Brain pericyte (primary cell): ENCODE results near the gene ANKFY1.
"Not testable (repeated sequence)": the region's sequence is repeated elsewhere in the genome, so short reads cannot be mapped to it uniquely, and the experiment has no call there.

Experiments
- DNase-seq: peaks from one replicate; pipeline ENCODE4 v3.0.0-alpha.2; 2012; ENCODE audit warnings: low read depth, low spot score

Gene ANKFY1

DNA sequence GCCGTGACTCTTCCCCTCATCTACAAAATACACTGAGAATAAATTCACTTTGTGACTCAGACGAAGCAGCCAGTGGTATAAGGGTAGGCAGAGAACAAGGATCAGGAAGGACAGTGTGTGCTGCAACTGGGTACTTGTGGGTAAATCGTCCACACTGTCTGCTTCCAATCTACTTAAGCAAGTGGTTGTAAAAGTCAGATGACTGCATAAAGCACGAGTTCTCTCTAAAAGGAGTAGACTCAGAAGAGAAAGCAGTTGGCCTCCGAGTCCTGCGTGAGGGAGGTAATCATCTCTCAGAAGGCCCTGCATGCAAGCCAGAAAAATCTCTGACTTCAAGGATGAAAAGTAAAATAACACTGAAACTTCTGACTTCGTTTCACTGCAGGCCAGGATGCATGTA is 43.1 kb downstream of the ANKFY1 start:
- DNase-seq = no peak

DNA sequence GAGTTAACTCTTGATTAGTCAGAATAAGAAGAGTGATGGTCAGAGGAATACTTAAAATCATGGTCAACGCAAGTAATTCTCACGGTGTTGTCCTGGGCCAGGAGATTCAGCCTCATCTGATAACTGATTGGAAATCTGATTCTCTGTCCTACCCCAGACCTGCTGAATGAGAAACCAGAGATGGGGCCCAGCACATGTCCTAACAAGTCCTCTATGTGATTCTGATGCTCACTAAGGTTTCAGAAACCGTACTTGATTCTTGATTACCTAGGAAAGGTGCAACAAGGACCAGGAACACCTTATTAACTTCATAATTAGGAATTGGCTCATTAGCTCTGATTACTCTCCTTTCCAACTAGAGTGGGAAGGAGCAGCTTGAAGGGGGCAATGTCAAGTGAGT is 44.5 kb downstream of the ANKFY1 start:
- DNase-seq = no peak

DNA sequence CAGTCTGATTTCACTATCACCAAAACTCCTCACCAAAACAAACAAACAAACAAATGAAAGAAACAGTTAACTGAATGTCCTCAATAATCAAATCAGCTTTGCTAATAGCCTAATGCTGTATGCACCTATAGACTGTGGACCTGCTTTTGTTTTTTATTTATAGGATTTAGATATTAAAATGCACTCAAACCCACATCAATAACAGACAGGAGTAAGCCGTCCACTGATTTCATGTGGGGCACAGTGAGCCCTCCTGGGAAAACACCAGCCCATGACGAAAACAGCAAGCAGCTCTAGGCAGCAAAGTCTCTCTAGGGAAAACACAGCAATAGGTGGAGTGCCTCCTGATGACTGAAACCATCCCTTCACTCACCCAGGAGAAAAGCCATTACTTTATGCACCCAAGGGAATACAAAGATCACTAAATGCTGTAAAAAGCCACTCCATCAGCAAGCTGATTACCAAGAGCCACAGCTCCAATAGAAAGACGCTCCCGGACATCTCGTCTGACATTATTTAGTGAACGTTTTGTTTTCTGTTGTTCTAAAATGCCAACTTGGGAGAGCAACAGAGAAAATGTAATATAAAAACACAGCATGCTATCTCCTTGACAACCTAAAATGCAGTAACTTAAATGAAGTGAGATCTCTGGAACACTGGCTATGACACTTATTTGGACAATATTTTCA is 47.8 kb downstream of the ANKFY1 start:
- DNase-seq = no peak

DNA sequence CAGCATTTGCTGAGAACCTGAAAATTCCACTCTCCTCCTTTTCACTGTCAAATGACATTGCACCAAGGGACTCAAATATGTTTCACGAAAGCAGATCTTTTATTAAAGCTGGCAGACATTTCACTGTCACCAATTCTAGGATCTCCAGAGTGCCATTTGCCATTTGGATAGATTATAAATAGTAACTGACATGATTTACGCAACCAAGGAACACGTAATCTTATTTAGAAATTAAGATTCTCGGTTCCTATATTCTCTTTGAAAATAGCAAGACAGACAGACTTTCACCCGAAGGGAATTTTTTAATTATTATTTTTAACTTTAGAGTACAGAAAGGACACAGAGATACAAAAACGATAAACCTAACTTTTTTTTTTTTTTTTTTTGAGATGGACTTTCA is 49.6 kb downstream of the ANKFY1 start:
- no peak for DNase-seq

DNA sequence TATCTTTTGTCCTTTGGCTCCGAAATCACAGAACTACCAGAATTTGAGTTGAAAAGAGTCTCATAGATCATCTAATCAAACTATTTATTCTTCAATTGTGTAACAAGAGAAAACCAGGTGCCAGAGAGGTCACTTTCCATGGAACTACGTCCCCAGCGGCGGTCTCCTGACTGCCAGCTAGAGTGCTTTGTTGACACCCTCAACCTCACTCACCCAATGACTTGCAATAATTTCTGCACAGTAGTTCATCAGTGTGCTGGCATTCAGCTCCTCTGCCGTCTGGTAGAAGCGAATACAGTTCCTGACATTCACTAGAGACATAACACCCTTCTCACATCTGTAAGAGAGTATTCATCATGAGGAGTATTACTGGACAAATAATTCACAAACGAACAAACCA is 54.2 kb downstream of the ANKFY1 start:
- DNase-seq = no peak

DNA sequence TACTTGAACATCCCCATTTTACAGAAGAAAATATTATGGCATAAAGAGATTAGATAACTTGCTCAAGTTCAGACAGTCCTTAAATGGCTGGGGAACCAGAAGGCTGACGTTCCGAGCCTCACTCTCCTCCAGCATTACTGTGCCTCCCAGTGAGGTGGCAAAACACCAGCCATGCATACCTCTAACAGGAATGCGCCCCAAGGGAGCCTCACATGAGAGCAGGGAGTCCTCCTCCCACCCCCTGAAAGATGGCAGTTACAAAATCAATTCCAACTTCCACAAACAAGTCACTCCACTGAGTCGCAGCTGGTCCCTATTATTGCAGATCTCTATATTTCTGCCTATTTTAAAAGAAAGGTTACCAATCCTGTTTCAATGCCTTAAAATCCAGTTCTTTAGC is 55.5 kb downstream of the ANKFY1 start:
- no peak for DNase-seq

DNA sequence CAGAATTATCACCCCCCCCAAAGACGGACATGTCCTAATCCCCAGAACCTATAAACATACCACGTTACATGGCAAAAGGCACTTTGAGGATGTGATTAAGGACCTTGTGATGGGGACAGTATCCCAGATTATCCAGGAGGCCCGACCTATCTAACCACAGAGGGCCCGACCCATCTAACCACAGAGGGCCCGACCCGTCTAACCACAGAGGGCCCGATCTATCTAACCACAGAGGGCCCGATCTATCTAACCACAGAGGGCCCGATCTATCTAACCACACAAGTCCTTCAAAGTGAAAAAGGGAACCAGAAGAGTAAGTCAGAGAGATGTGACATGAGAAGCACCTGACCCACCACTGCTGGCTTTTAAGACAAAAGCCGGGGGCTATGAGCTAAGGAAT is 56.8 kb downstream of the ANKFY1 start:
- no peak for DNase-seq

DNA sequence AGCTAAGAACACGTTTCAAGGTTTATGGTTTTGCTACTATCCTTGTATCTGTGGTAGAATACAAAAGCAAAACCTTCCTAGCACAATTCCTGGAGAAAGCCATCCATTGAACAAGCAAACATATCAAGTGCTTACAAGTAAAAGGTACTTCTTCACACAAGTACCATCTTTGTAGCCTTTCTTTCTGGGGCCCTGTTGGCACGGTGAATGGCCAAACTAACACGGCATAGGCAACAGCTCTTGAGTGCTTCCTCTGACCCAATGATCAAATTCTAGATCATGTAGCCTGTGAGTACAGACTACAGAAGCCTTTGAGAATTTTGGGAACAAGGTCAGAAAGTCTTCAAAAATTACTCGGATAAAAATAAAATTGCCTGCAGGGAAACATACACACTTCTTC is 57.9 kb downstream of the ANKFY1 start:
- no peak for DNase-seq

DNA sequence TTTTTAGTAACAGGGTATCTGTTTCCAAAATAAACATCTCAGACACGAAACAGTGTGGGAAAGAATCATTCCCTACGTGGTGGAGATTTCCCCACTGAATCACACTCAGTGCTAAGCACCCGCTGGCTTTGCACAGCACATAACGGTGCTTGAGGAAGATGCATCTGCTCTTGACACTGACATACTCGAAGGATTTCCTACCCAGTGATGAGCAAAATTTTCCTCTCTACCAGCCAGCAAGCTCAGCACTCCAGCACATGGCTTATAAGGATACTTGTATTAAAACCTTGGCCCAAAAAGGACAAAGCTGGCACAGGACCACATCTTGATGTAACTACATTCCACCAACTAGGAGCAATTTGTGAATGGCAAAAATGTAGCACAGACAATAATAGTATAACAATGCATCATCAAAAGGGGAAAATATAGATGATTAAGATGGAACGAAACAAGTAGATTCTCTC is 59.0 kb downstream of the ANKFY1 start:
- DNase-seq = peak; percentile 85

DNA sequence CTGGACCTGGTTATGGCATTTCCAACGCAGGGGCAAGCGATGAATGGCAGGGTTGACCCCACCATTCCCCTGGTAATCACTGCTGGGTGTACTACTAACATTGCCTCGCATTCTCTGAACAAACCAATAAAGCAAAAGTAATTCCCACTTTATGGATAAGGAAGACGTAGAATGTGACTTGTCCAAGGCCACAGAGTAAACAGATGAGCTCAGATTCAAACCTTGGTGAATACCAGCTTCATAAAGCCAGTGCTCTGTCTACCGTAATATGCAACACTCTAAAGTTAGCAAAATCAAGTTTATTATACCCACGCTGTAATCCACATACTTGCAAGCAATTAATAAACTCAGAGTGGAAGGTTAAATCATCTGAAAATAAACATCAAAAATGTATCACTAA is 59.6 kb downstream of the ANKFY1 start:
- DNase-seq = no peak

DNA sequence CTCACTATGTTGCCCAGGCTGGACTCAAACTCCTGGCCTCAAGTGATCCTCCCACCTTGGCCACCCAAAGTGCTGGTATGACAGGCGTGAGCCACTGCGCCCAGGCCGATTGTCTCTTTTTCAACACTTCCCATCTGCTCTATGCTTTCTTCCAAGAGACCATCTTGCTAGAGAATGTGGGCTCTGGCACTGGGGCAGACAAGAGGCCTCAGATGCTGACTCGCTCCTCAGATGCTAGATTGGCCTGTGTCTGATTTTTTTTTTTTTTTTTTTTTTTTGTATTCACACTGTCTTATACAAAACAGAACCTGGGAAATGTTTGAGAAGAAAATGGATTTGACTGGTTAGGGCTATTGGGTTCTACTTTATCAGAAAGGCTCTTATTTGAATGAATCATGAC is 62.6 kb downstream of the ANKFY1 start:
- no peak for DNase-seq

DNA sequence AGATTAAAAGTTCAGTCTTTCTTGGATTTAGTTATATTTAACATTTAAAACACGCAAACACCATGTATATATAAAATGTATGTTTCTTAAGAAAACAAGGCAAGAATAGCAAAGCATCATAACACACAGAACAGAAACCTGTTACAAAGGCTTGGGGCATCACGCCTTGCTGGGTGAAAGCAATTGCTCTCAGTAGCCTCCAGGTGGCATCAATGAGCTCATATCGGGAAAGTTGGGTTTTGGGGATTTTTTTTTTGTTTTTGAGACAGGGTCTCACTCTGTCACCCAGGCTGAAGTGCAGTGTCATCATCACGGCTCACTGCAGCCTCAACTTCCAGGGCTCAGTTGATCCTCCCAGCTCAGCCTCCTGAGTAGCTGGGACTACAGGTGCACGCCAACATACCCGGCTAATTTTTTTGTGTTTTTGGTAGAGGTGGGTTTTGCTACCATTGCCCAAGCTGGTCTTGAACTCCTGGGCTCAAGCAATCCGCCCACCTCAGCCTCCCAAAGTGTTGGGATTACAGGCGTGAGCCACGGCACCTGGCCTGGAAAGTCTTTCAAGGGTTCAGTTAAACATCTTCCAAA is 63.9 kb downstream of the ANKFY1 start:
- DNase-seq = no peak

DNA sequence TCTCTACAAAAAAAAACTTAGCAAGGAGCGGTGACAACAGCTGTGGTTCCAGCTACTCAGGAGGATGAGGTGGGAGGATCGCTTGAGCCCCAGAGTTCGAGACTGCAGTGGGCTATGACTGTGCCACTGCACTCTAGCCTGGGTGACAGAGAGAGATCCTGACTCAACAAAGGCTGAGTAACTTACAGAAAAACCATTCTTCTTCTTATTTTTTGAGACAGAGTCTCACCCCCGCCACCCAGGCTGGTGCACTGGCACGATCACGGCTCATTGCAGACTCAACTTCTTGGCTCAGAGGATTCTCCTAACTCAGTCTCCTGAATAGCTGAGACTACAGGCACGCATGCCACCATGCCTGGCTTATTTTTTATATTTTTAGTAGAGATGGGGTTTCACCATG is 64.8 kb downstream of the ANKFY1 start:
- DNase-seq = no peak

DNA sequence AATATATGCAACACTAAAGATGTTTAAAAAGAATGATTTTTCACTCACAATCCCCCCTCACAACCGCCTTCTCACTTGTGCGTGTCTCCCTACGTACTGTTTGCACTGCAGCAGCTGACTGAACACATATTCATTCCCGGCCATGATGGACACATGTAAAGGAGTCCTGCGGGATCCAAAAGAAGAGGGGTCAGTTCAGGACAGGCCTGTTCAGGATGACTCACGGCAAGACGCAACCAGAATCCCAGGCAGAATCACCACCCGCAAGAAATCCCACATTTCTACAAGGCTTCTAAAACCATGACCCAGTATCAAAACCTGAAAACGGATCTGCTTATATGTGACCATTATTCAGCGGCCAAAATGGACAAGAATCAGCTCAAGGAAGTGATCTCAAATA is 68.5 kb downstream of the ANKFY1 start:
- DNase-seq = peak; percentile 55

DNA sequence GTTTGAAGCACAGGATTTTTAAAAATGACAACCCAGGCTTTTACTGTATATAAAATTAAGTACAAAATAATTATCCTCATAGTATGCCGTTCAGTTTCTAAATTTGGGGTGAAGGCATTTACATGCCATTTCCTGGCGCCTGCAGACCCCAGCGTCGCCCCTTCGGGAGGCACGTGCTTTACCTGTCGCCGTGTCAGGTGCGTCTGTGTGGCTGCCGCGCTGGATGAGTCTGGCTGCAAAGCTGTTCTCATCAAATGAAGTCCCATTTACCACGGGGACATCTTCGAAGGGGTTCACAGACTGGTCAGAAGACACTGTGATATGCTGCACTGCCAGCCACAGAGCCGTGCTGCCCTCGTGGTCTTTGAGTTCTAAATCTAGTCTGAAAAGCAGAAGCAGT is 69.0 kb downstream of the ANKFY1 start:
- no peak for DNase-seq

DNA sequence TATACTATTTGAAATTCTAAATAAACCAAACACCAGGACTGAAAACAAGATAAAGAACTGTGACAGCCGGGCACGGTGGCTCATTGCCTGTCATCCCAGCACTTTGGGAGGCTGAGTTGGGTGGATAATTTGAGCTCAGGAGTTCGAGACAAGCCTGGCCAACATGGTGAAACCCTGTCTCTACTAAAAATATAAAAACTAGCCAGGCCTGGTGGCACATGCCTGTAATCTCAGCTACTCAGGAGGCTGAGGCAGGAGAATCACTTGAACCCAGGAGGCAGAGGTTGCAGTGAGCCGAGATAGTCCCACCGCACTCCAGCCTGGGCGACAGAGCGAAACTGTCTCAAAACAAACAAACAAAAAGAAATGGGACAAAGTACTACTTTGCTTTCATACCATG is 73.0 kb downstream of the ANKFY1 start:
- DNase-seq = not testable (repeated sequence)

DNA sequence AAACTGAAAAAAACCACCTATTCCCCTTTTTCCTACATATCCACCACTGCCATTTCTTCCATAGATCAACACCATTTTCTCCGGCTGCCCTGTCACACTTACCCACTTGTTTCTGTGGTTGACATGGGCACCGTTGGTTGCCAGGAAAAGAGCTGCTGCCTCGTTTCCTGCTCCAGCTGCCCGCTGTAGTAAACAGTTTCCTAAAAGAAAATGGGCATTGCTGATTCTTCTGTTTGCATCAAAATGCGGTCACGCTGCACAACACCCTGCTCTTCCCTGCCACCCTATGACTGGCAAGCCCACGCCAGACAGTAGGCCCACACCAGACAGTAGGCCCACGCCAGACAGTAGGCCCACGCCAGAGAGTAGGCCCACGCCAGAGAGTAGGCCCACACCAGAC is 74.5 kb downstream of the ANKFY1 start:
- no peak for DNase-seq

DNA sequence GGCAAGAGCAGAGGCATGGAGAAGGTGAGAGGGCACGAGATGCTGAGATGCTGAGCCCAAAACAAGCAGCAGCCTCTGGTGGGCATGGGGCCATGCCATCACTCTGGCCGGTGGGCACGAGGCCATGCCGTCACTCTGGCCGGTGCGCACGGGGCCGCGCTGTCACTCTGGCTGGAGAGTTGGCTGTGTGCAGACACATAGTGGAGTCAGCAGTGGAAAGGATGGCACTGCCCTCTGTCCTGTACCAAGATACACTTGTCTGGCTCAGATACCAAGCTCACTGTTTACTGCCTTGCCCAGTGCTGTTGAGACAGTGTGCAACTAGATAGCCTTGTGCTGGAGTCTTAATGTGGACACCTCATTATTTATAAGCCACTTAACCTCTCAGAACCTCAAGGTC is 75.7 kb downstream of the ANKFY1 start:
- DNase-seq = no peak

DNA sequence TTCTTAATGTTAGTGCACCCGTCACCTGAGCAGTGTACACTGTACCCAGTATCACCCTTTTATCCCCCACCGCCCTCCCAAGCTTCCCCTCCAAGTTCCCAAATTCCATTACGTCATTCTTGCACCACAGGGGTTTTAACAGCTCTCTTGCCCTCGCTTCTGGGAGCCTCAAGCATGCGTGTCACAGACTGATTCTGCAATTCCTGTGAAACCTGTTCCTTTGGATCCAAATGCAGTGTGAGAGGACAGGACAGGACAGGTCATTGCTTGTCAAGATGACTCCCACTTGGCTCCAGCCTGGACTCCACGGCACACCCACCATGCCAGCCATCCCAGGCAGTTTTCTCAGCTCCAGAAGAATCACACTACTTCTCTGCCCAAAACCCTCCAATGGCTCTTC is 76.7 kb downstream of the ANKFY1 start:
- DNase-seq = no peak

DNA sequence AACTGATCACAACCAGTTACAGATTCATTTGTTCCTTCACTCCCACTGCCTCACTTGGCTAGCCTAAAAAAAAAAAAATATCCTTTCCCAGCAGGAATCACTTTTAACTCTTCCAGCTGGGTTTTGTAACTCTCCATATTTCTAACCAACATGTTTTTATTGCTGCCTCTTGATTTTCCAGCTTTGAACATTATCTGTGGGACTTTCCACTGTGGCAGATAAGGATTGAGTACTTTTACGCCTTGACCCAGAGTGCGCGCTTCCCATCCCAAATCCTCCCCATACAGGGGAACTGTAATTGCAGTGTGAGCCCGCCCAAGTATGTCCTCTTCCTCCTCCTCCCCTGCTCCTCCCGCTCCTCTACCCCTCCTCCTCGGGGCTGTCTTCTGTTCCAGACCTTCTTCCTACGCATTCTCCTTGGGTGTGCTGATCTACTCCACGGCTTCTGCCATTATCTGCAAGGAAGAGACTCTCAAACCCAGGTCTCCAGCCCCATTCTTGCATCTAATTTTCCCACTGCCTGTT is 77.4 kb downstream of the ANKFY1 start:
- no peak for DNase-seq

DNA sequence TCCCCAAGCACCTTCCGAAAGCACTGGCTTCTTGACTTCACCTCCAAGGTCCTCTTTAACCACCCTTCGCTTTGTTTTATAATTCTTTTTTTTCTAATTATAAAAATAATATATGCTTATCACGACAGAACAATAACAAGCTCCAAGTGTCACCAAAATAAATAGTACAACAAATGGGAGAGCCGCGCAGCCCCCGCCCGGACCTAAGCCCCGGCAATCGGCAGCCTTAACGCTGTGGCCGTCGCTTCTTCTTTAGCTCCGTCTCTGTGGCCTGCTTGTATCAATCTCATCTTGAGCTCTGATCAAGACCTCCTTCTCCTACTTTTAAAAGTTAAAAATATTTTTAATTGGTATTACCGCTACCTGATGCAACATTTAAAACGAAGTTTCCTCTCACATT is 78.1 kb downstream of the ANKFY1 start:
- DNase-seq = no peak

DNA sequence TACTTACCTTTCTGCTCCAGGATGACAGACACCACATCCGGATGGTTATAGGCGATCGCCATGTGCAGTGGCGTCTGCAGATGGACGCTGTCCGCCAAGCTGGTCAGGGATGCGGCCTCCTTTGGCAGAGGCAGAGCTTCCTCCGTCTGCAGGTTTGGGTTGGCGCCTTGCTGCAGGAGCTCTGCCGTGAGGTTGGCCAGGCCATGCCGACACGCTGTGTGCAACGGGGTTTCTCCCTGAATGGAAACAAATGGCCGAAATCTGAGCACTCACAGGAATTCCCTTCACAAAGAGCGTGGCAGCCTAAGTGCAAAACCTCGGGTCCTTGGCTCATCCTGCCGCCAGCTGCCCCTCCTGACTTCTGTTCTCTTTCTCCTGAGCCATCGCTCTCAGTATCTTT is 79.0 kb downstream of the ANKFY1 start:
- no peak for DNase-seq

DNA sequence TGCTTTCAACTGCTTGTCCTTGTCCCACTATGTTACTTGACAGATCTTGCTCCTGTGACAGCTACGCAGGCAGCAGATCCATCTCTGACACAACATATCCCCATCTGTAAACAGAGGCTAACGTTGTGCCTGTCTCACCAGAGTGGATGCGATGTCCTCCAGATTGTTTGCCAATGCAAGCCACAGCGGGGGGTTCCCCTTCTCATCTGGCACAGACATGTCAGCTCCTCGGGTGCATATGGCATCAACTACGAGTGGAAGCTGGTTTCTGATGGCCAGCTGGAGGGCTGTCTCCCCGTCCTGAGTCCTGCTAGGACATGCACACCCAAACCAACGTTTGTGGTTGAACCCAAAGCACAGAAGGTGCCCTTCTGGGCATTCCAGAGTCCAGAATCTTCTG is 81.7 kb downstream of the ANKFY1 start:
- no peak for DNase-seq

DNA sequence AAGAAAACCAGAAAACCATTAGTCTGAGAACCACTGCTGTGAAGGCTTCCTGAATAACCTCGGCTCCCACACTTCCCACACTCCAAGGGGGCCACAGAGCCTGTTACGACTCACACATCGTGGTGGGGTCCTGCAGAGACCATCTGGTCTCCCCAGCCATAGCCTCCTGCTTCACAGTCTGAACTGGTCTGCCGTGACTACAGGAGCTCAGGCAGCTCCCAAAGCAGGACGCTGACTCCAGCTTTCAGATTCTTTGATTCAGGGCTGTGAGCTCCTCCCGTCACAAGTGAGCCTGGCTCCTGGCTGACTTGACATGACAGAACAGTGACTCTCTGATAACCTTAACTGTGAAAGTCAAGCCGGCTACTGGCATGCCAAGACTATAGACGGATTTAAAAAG is 83.0 kb downstream of the ANKFY1 start:
- peak; percentile 83 for DNase-seq
